ENCODE measurements around the gene PNRC2. TPM values are rescaled to one million over a fixed set of nuclear protein-coding genes. Genes with fewer than 3 reads are reported as not detected.
A peak's percentile ranks its signal among the peaks of the same experiment; 100 is the strongest.
"Not testable (repeated sequence)": the region's sequence is repeated elsewhere in the genome, so short reads cannot be mapped to it uniquely, and the experiment has no call there.

Gene PNRC2
- total RNA-seq, 1 donor from 2014 or later = 106 TPM

- DNase-seq = no peak
- no peak overlapping the region for H3K27ac Mint-ChIP-seq (ENCODE audit: unreplicated experiment)
- no peak overlapping the region for H3K4me3 Mint-ChIP-seq (ENCODE audit: unreplicated experiment)
- H3K36me3 Mint-ChIP-seq (ENCODE audit: unreplicated experiment) = no peaks in the 10 kb centered on the region
- peaks cover 5% of the 10 kb centered on the region for H3K9me3 Mint-ChIP-seq (ENCODE audit: unreplicated experiment)
- H3K4me1 Mint-ChIP-seq (ENCODE audit: low read depth, unreplicated experiment) = peaks cover 3% of the 10 kb centered on the region
- H3K27me3 Mint-ChIP-seq (ENCODE audit: unreplicated experiment) = no peaks in the 10 kb centered on the region
- no peak for TF ChIP-seq CTCF (IDR thresholded peaks at IDR 0.05; ENCODE audit: partially characterized antibody, unreplicated experiment)
Observed at GRCh38 chr1:23947366-23947765, 12.3 kb upstream of the PNRC2 start.

- TF ChIP-seq CTCF (IDR thresholded peaks at IDR 0.05; ENCODE audit: partially characterized antibody, unreplicated experiment) = no peak
- H3K36me3 Mint-ChIP-seq (ENCODE audit: unreplicated experiment) = no peaks in the 10 kb centered on the region
- no peak for DNase-seq
- H3K27ac Mint-ChIP-seq (ENCODE audit: unreplicated experiment) = no peak overlapping the region
- no peak overlapping the region for H3K4me3 Mint-ChIP-seq (ENCODE audit: unreplicated experiment)
- H3K27me3 Mint-ChIP-seq (ENCODE audit: unreplicated experiment) = peaks cover 4% of the 10 kb centered on the region
- H3K9me3 Mint-ChIP-seq (ENCODE audit: unreplicated experiment) = peaks cover 11% of the 10 kb centered on the region
- peaks cover 37% of the 10 kb centered on the region for H3K4me1 Mint-ChIP-seq (ENCODE audit: low read depth, unreplicated experiment)
Observed at GRCh38 chr1:23953020-23953419, 6.6 kb upstream of the PNRC2 start.

GRCh38 chr1:23957096-23957495 is 2.5 kb upstream of the PNRC2 start:
- peaks cover 10% of the 10 kb centered on the region for H3K27me3 Mint-ChIP-seq (ENCODE audit: unreplicated experiment)

GRCh38 chr1:23958040-23958809 is 1.4 kb upstream of the PNRC2 start:
- not testable (repeated sequence) for DNase-seq; H3K36me3 Mint-ChIP-seq (ENCODE audit: unreplicated experiment); H3K27me3 Mint-ChIP-seq (ENCODE audit: unreplicated experiment)
- Mint-ChIP-seq H3K4me3 (ENCODE audit: unreplicated experiment) (peak overlapping the region; percentile 95), H3K4me1 (ENCODE audit: low read depth, unreplicated experiment) (peaks cover 51% of the 10 kb centered on the region), H3K9me3 (ENCODE audit: unreplicated experiment) (peaks cover 31% of the 10 kb centered on the region), H3K27ac (ENCODE audit: unreplicated experiment) (peak overlapping the region; percentile 100)

More at GRCh38 chr1:23957096-23957495, 2.5 kb upstream of the PNRC2 start:
- Mint-ChIP-seq H3K36me3 (ENCODE audit: unreplicated experiment) (no peaks in the 10 kb centered on the region), H3K27ac (ENCODE audit: unreplicated experiment) (peak overlapping the region; percentile 100), H3K4me1 (ENCODE audit: low read depth, unreplicated experiment) (peaks cover 49% of the 10 kb centered on the region), H3K9me3 (ENCODE audit: unreplicated experiment) (peaks cover 31% of the 10 kb centered on the region), H3K4me3 (ENCODE audit: unreplicated experiment) (peak overlapping the region; percentile 89)
- TF ChIP-seq CTCF (IDR thresholded peaks at IDR 0.05; ENCODE audit: partially characterized antibody, unreplicated experiment) = no peak
- DNase-seq = peak; percentile 77

GRCh38 chr1:23958810-23959460 is 693 bp upstream of the PNRC2 start:
- Mint-ChIP-seq H3K36me3 (ENCODE audit: unreplicated experiment) (no peaks in the 10 kb centered on the region), H3K4me3 (ENCODE audit: unreplicated experiment) (peak overlapping the region; percentile 95), H3K27me3 (ENCODE audit: unreplicated experiment) (peaks cover 10% of the 10 kb centered on the region), H3K9me3 (ENCODE audit: unreplicated experiment) (peaks cover 31% of the 10 kb centered on the region), H3K27ac (ENCODE audit: unreplicated experiment) (peak overlapping the region; percentile 100), H3K4me1 (ENCODE audit: low read depth, unreplicated experiment) (peaks cover 48% of the 10 kb centered on the region)
- DNase-seq = peak; percentile 76
- no peak for TF ChIP-seq CTCF (IDR thresholded peaks at IDR 0.05; ENCODE audit: partially characterized antibody, unreplicated experiment)
